ENCODE results near the gene FGF1. TPM values are rescaled to one million over a fixed set of nuclear protein-coding genes. Genes with fewer than 3 reads are reported as not detected.
A peak's percentile ranks its signal among the peaks of the same experiment; 100 is the strongest.

FGF1 gene
- total and polyA plus RNA-seq, 11 donors = 8.7 to 74.7 (median 49.0) TPM

GRCh38 chr5:142660196-142660595 lies 25.7 kb downstream of the FGF1 start:
- H3K36me3 ChIP-seq = peaks cover 0 to 12% (median 0%) of the 10 kb centered on the region in 9 donors
- H3K4me1 ChIP-seq = peaks cover 0 to 34% (median 12%) of the 10 kb centered on the region in 12 donors
- no peak for TF ChIP-seq POLR2A (IDR thresholded peaks at IDR 0.05)
- no peak for TF ChIP-seq CTCF (IDR thresholded peaks at IDR 0.05)
- WGBS, 4 donors = 93 to 99% (median 94%) methylated on average over 9 to 10 of the region's 10 CpGs
- H3K4me3 ChIP-seq = no peak overlapping the region
- no peaks in the 10 kb centered on the region for H3K9me3 ChIP-seq
- peak overlapping the region in 4 of 12 donors; percentile 11 to 57 (median 36) for H3K27ac ChIP-seq
- H3K27me3 ChIP-seq = no peaks in the 10 kb centered on the region
- ATAC-seq (no peak), DNase-seq (no peak)
- intact Hi-C loops (cut with DNase I) = loop anchor here in 1 of 10 donors (1.0 kb wide), 1 partner anchor 28 kb away; no protein-coding TSS in a partner anchor

- peaks cover 0 to 42% (median 19%) of the 10 kb centered on the region in 12 donors for H3K4me1 ChIP-seq
- peaks cover 0 to 10% (median 0%) of the 10 kb centered on the region in 9 donors for H3K36me3 ChIP-seq
- no peaks in the 10 kb centered on the region for H3K27me3 ChIP-seq
- no peak overlapping the region for H3K4me3 ChIP-seq
- intact Hi-C loops (cut with DNase I) = no loop called here
- DNase-seq (no peak), ATAC-seq (peak in 2 of 4 donors; percentile 8 to 45)
- no peak for TF ChIP-seq POLR2A (IDR thresholded peaks at IDR 0.05)
- TF ChIP-seq CTCF (IDR thresholded peaks at IDR 0.05) = no peak
- no peaks in the 10 kb centered on the region for H3K9me3 ChIP-seq
- WGBS, 4 donors = 54 to 67% (median 59%) methylated on average over 4 of the region's 4 CpGs
- peak overlapping the region in 6 of 12 donors; percentile 2 to 61 (median 36) for H3K27ac ChIP-seq
Measured at GRCh38 chr5:142659405-142659804, 26.5 kb downstream of the FGF1 start.

GRCh38 chr5:142658278-142658677 lies 27.6 kb downstream of the FGF1 start:
- Histone ChIP-seq H3K27ac (no peak overlapping the region), H3K9me3 (no peaks in the 10 kb centered on the region), H3K27me3 (no peaks in the 10 kb centered on the region), H3K4me1 (peaks cover 0 to 51% (median 25%) of the 10 kb centered on the region in 12 donors), H3K4me3 (no peak overlapping the region), H3K36me3 (peaks cover 0 to 6% (median 0%) of the 10 kb centered on the region in 9 donors)
- WGBS, 4 donors = 97 to 98% (median 97%) methylated on average over 2 of the region's 2 CpGs
- DNase-seq = no peak
- no peak for ATAC-seq
- TF ChIP-seq POLR2A (IDR thresholded peaks at IDR 0.05) (no peak), CTCF (IDR thresholded peaks at IDR 0.05) (no peak)
- intact Hi-C loops (cut with DNase I) = no loop called here

GRCh38 chr5:142657446-142657845 lies 28.4 kb downstream of the FGF1 start:
- Histone ChIP-seq H3K36me3 (peaks cover 0 to 6% (median 0%) of the 10 kb centered on the region in 9 donors), H3K4me1 (peaks cover 0 to 57% (median 25%) of the 10 kb centered on the region in 12 donors), H3K9me3 (no peaks in the 10 kb centered on the region), H3K27me3 (no peaks in the 10 kb centered on the region), H3K27ac (no peak overlapping the region), H3K4me3 (no peak overlapping the region)
- DNase-seq (no peak), ATAC-seq (no peak)
- 93 to 94% (median 93%) methylated on average over 8 of the region's 8 CpGs for WGBS, 4 donors
- TF ChIP-seq POLR2A (IDR thresholded peaks at IDR 0.05) (no peak), CTCF (IDR thresholded peaks at IDR 0.05) (no peak)
- intact Hi-C loops (cut with DNase I) = loop anchor here in 1 of 10 donors (2.0 kb wide), 1 partner anchor 41 kb away; no protein-coding TSS in a partner anchor

Measured in heart left ventricle (tissue), 16 donors.